ENCODE results near the gene AMPD2.

DNA sequence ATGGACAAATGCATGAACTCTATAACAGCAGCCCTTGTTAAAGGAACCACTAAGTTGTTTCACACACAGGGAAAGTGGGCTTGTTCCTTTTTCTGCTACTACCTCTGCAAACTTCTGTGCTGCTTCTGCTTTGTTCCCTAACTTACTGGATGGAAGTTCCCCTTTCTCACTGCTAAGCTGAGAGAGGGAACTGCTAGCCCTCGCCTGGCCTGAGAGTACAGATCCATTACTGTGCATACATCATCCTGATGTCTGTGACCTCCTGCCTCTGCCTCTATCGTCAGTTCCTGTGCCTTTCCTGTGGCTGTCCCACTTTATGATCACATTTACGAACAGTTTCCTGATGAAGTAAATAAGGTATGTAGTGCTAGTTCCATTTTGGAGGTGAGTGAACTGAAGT lies 3.8 kb upstream of the AMPD2 start:
- no peak for TF ChIP-seq CTCF (IDR thresholded peaks at IDR 0.05; ENCODE audit: low read depth, low read length, poor library complexity, severe bottlenecking)
- no peak for TF ChIP-seq EZH2phosphoT487 (IDR thresholded peaks at IDR 0.05; ENCODE audit: borderline replicate concordance, low read length)

Measured in DOHH2 (cell line).